HG03342 (cell line): ENCODE measurements around the gene ZNF580.

Source experiments
- ATAC-seq: cut with Tn5 transposase; IDR thresholded peaks from one replicate; pipeline ENCODE4 v1.9.1; 2021; ENCODE audit warnings: mild to moderate bottlenecking, moderate library complexity; ENCODE audit not compliant: unreplicated experiment

Gene ZNF580

GRCh38 chr19:55674841-55675660 is 34.2 kb downstream of the ZNF580 start, which contains the start of gene EPN1:
EPN1 (plus strand) TSS chr19:55675226; CDS start chr19:55678628, 3,402 bp downstream.
- ATAC-seq = peak; percentile 67

GRCh38 chr19:55675661-55676354 is 35.0 kb downstream of the ZNF580 start:
- no peak for ATAC-seq

GRCh38 chr19:55676383-55676782 is 35.6 kb downstream of the ZNF580 start:
- ATAC-seq = no peak

- no peak for ATAC-seq
Measured at GRCh38 chr19:55676889-55677505, 36.2 kb downstream of the ZNF580 start.

- no peak for ATAC-seq
Measured at GRCh38 chr19:55677572-55678028, 36.8 kb downstream of the ZNF580 start.

- peak; percentile 65 for ATAC-seq
Measured at GRCh38 chr19:55678121-55678671, 37.4 kb downstream of the ZNF580 start.

GRCh38 chr19:55679343-55680257 is 38.8 kb downstream of the ZNF580 start:
- no peak for ATAC-seq

- no peak for ATAC-seq
Measured at GRCh38 chr19:55680339-55681130, 39.7 kb downstream of the ZNF580 start.

- no peak for ATAC-seq
Measured at GRCh38 chr19:55681131-55682092, 40.6 kb downstream of the ZNF580 start.

- ATAC-seq = no peak
Measured at GRCh38 chr19:55683449-55684261, 42.9 kb downstream of the ZNF580 start.

GRCh38 chr19:55684946-55685681 is 44.3 kb downstream of the ZNF580 start:
- no peak for ATAC-seq

GRCh38 chr19:55685776-55686175 is 45.0 kb downstream of the ZNF580 start:
- ATAC-seq = no peak

GRCh38 chr19:55686311-55687050 is 45.7 kb downstream of the ZNF580 start:
- no peak for ATAC-seq

- no peak for ATAC-seq
Measured at GRCh38 chr19:55687281-55688201, 46.7 kb downstream of the ZNF580 start.
